HepG2 (cell line): ENCODE results near the gene CCDC57. TPM values are rescaled to one million over a fixed set of nuclear protein-coding genes. Genes with fewer than 3 reads are reported as not detected.

Experiments
- AGO2 ChIP-seq: fragments of 200-400 bp; formaldehyde crosslinking; optimal IDR thresholded peaks from 2 replicates; pipeline ENCODE3; 2017; ENCODE audit warnings: mild to moderate bottlenecking, low read depth, low read length, moderate library complexity
- ARID4A ChIP-seq: sonication (generic); formaldehyde crosslinking; IDR thresholded peaks from 2 replicates; pipeline ENCODE4 v1.5.0; 2020; ENCODE audit warnings: mild to moderate bottlenecking, missing genetic modification reagents, borderline replicate concordance
- CBFB ChIP-seq: sonication (generic); formaldehyde crosslinking; IDR thresholded peaks from 2 replicates; pipeline ENCODE4 v1.4.0; 2020; ENCODE audit warnings: missing genetic modification reagents
- KMT2A ChIP-seq: sonication (generic); formaldehyde crosslinking; IDR thresholded peaks from 2 replicates; pipeline ENCODE4 v1.4.0; 2020; ENCODE audit warnings: missing genetic modification reagents
- POLR2G ChIP-seq: fragments of 200-400 bp; formaldehyde crosslinking; IDR thresholded peaks from 2 replicates; pipeline ENCODE4 v1.6.1; 2018; ENCODE audit warnings: mild to moderate bottlenecking, low read depth, low read length, moderate library complexity
- PTBP1 ChIP-seq: fragments of 200-400 bp; formaldehyde crosslinking; IDR thresholded peaks from 2 replicates; pipeline ENCODE4 v1.6.1; 2018; ENCODE audit warnings: low read length, low read depth; ENCODE audit not compliant: poor library complexity, severe bottlenecking
- RBFOX2 ChIP-seq: fragments of 200-400 bp; formaldehyde crosslinking; IDR thresholded peaks from 2 replicates; pipeline ENCODE4 v1.6.1; 2017; ENCODE audit warnings: low read depth, mild to moderate bottlenecking, low read length
- TP53 ChIP-seq: sonication (generic); formaldehyde crosslinking; conservative IDR thresholded peaks from 2 replicates; pipeline ENCODE4 v1.4.0; 2020; ENCODE audit warnings: missing genetic modification reagents
- ZBTB49 ChIP-seq: sonication (generic); formaldehyde crosslinking; IDR thresholded peaks from 2 replicates; pipeline ENCODE4 v1.4.0; 2020; ENCODE audit warnings: missing genetic modification reagents, borderline replicate concordance
- ZNF20 ChIP-seq: sonication (generic); formaldehyde crosslinking; IDR thresholded peaks from 2 replicates; pipeline ENCODE4 v1.4.0; 2020; ENCODE audit warnings: mild to moderate bottlenecking, moderate library complexity, missing genetic modification reagents
- ZNF280D ChIP-seq: sonication (generic); formaldehyde crosslinking; IDR thresholded peaks from 2 replicates; pipeline ENCODE4 v1.5.1; 2020; ENCODE audit warnings: mild to moderate bottlenecking, missing genetic modification reagents
- ZNF333 ChIP-seq: sonication (generic); formaldehyde crosslinking; IDR thresholded peaks from 2 replicates; pipeline ENCODE4 v1.4.0; 2020; ENCODE audit warnings: mild to moderate bottlenecking, missing genetic modification reagents, borderline replicate concordance
- ZNF510 ChIP-seq: sonication (generic); formaldehyde crosslinking; IDR thresholded peaks from 2 replicates; pipeline ENCODE4 v1.4.0; 2020; ENCODE audit warnings: low read depth, mild to moderate bottlenecking, missing genetic modification reagents
- polyA plus RNA-seq, 8 experiments: library from polyadenylated mRNA; depleted of rRNA in 3 of 8; stranded (reverse) in 7 of 8; unstranded in 1 of 8; fragments of >200 nt; fragmentation: Illumina TruSeq in 4 of 8; extraction: Trizol in 4 of 8; gene quantifications; 2 replicates each; pipeline versions ENCODE4 v1.2.1 to v1.2.3, GENCODE V29; 2011 to 2016; ENCODE audit warnings: low read depth in 4 of 8, missing spikeins in 1 of 8, mixed read lengths in 1 of 8; ENCODE audit not compliant: insufficient read depth in 1 of 8
- total RNA-seq, 5 experiments: library from RNA; depleted of rRNA; stranded (reverse); fragments of >200 nt; fragmentation: Illumina TruSeq; extraction: Trizol; gene quantifications; 2 replicates each; pipeline ENCODE4 v1.2.3, GENCODE V29; 2016; ENCODE audit warnings: low read depth in 1 of 5

Gene CCDC57
- total and polyA plus RNA-seq, 2 of the 13 experiments (the other 11 are each of a cell fraction or from before 2014, with no cell fraction given), result 59.3 to 59.9 TPM

GRCh38 chr17:82054351-82055022 is 158.2 kb downstream of the CCDC57 start (continued):
- TF ChIP-seq ARID4A (CRISPR knock-in tag), result 0 out of 2 replicates have a peak, but pooled peaks have one; percentile 9
- peak; percentile 10; the same call in 1 of the 2 replicates for TF ChIP-seq POLR2G
- no peak for TF ChIP-seq ZNF333
- no peak for TF ChIP-seq ZNF20 (CRISPR knock-in tag)
- TF ChIP-seq ZBTB49 (CRISPR knock-in tag), result no peak
- no peak for TF ChIP-seq PTBP1
- no peak for TF ChIP-seq CBFB (CRISPR knock-in tag)
- TF ChIP-seq ZNF510, result no peak
- TF ChIP-seq AGO2, result peak; percentile 85
- TF ChIP-seq TP53 (CRISPR knock-in tag), result no peak
- no peak for TF ChIP-seq KMT2A (CRISPR knock-in tag)
- TF ChIP-seq RBFOX2, result peak; percentile 59
- no peak for TF ChIP-seq ZNF280D (CRISPR knock-in tag)
